ENCODE data around the gene RASAL2.
"Not testable (repeated sequence)": the region's sequence is repeated elsewhere in the genome, so short reads cannot be mapped to it uniquely, and the experiment has no call there.

Gene RASAL2

DNA sequence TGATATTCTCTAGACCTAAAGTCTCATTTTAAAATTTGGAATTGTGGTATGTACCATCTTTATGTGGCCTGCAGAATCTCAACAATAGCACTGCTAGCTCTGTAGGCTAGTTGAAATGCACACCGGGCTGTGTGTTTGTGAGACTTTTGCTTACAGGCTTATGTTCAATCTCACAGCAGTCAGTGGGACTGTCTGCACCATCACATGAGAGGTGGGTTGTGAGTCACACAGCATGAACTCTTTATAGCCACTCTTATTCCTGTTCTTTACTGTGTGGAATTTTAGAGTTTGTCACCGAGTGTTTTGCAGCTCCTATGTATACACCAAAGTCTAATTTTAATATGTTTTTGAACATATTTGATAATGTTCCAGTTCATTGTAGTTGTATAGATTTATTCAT is 74.6 kb downstream of the RASAL2 start:
- DNase-seq = no peak

DNA sequence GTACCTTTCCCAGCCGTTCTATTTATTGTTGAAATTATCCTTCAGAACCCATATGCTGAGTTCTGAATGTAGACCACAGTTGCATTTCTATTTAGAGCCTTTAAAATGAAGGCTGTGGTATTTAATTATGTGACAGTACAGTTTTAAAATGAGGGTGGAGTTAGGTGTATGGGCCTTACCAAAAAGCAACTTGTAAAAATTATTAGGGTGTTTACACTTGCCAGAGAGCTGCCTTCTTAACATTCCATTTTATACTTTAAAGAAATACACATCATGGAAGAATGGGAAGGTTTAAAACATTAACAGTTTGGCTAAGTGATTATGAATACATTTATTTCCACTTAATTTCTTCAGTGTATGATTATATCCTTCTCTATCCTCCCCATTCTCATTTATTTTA is 75.7 kb downstream of the RASAL2 start:
- no peak for DNase-seq

DNA sequence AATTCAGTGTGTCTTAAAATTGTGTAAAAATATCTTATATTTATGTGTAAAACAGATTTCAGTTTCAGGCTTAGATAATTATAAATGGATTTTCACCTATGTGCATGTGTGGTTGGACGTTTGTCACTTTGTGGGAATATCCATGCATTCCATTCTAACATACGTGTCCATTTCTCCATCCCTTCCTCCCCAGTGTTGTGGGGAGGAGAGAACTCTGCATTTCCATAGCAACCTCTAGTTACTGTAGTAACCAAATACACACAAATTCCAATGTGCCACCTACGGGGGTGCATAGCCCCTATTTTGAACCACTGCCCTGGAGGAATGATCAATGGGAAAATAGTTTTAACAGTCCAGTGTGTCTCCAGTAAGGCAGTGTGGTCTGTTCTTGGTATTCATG is 79.0 kb downstream of the RASAL2 start:
- peak; percentile 35 for DNase-seq

DNA sequence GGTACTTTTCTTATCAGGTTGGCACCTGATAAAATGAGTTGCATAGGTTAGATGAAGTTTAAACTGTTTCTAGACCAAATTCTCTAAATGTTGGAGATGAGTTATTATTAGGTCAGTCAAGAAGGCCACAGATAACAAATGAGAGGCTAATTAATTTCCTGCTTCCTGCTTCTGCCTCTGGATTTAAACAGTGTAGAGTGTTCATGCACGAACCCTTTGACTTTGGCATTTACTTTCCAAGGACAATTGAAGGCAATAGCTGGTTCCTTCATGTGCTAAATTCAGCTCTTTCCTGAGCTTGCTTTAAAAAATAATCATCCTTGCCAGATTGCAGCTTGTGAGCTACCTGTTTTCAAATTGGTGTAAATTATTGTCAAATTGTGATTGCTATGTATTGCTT is 80.6 kb downstream of the RASAL2 start:
- no peak for DNase-seq

DNA sequence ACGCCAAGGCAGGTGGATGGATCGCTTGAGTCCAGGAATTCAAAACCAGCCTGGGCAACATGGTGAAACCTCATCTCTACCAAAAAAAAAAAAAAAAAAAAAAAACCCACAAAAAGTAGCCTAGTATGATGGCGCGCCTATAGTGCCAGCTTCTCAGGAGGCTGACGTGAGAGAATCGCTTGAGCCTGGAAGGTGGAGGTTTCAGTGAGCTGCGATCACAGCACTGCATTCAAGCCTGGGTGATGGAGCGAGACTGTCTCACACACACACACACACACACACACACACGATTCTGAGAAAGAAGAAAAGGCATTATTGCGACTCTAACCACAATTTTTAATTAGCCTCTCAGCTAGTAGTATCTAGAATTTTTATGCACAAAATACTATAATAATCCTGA is 86.5 kb downstream of the RASAL2 start:
- no peak for DNase-seq

DNA sequence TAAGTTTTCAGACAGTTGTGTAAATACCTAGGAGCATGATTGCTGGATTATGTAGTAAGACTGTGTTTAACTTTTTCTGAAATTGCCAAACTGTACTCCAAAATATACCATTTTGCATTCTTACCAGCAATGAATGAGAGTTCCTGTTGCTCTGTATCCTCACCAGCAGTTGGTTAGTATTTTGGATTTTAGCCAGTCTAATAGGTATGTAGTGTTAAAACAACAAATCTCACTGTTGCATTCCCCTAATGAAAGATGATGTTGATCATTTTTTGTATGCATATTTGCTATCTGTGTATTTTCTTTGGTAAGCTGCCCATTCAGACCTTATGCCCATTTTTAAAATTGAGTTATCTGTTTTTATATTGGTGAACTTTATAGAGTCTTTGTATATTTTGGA is 89.9 kb downstream of the RASAL2 start:
- no peak for DNase-seq

DNA sequence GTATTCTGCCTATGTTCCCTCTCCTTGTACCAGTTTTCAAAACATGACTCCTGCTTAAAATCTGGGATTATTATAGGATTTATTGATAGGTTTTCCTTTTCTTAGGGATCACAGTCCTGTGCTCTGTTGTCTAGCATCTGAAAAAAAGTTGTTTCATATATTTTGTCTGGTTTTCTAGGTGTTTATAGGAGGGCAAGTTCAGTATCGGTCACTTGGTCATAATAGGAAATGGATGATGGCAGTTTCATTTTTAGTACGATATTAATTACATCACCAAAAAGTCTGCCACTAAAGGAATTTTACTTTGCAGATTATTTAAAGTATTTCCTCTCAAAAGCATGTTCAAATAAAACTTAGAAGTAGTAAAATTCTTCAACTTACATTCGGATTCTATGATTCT is 94.4 kb downstream of the RASAL2 start:
- DNase-seq = no peak

DNA sequence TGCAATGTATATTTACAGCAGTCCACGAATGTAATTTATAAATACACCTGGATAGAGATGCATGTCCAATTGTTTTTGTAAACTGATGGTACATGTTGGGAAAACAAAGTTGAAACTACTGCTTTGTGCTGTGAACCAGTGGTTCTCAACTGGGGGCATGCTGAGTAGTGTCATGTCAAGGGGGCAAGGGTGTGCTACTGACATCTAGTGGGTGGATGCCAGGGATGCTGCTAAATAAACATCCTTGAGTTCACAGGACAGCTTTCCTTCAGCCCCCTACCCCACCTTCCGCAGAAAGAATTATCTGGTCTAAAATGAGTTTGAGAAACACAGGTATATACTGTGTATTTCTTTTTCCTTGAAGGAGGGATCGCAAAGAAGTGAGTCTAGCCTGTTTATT is 95.9 kb downstream of the RASAL2 start:
- no peak for DNase-seq

DNA sequence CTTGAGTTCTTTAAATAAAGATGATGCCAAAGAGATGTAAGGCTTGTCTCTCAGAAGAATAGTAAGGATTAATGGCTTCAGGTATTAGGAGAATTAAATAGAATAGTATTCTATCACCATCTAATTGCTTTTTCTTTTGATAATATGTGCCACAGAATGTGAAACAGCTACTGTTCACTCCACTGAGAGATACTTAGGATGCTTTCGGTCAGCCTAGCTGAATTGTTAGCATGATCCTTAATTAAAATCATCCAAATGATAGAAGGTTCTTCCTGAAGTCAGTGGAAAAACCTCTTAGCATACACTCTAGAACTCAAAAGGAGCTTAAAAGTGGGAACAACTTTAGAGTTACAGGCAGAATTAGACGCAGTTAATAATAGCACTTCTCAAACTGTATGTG is 97.0 kb downstream of the RASAL2 start:
- DNase-seq = no peak

DNA sequence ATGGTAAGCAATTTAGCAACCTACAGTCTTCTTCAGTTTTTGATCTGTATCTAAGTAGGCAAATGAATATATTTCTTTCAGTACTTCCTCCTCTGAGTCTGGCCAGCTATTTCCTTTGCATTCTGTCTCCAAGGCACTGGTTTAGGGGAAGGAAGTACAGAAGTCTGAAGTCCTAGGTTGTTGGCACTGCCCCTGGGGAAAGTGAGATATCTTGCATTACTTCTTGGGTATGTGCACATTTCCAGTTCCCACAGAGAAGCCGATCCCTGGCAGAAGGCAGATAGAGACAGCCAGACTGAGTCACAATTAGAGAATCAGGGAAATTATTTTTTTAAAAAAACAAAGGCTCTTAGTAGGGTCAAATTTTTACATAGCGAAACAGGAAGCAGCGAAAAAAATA is 98.8 kb downstream of the RASAL2 start:
- peak; percentile 52 for DNase-seq

DNA sequence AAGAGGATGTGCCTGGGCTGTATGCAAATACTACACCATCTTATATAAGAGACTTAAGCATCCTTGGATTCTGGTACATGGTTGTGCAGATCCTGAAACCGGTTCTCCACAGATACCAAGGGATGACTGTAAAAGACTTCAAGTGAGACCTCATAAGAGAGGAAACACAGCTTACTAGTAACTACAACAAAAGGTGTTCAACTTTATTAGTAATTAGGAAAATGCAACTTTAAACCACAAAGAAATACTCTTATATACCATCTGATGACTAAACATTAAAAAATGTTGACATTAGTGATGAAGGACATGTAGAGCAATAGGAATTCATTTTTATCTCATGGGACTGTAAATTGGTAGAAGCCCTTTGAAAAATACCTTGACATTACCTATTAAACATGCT is 102.7 kb downstream of the RASAL2 start:
- DNase-seq = peak; percentile 9

DNA sequence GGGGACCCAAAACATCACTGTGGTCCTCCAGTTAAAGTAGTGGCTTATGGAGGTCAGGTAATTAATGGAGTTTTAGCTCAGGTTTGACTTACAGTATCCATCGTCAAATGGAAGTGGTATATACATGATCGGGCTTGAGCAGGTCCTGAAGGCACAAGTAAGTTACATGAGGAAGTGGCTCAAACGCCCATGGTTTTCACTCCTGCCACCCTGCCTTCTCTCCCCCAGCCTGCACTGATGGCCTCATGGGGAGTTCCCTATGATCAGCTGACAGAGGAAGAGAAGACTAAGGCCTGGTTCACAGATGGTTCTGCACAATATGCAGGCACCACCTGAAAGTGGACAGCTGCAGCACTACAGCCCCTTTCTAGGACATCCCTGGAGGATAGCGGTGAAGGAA is 108.2 kb downstream of the RASAL2 start:
- DNase-seq = not testable (repeated sequence)

DNA sequence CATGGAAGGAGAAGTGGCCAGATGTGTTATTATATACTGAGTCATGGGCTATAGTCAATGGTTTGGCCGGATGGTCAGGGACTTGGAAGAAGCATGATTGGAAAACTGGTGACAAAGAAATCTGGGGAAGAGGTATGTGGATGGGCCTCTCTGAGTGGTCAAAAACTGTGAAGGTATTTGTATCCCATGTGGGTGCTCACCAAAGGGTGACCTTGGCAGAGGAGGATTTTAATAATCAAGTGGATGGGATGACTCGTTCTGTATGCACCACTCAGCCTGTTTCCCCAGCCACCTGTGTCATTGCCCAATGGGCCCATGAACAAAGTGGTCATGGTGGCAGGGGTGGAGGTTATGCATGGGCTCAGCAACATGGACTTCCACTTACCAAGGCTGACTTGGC is 108.6 kb downstream of the RASAL2 start:
- DNase-seq = not testable (repeated sequence)

DNA sequence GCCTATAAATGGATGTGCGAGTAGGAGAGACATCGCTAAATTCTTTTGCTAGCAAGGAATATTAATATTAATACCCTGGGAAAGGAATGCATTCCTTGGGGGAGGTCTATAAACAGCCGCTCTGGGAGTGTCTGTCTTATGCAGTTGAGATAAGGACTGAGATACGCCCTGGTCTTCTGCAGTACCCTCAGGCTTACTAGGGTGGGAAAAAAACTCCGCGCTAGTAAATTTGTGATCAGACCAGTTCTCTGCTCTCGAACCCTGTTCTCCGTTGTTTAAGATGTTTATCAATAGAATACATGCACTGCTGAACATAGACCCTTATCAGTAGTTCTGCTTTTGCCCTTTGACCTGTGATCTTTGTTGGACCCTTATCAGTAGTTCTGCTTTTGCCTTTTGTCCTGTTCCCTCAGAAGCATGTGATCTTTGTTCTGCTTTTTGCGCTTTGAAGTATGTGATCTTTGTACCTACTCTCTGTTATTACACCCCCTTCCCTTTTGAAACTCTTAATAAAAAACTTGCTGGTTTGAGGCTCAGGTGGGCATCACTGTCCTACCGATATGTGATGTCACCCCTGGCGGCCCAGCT is 114.5 kb downstream of the RASAL2 start:
- DNase-seq = not testable (repeated sequence)

DNA sequence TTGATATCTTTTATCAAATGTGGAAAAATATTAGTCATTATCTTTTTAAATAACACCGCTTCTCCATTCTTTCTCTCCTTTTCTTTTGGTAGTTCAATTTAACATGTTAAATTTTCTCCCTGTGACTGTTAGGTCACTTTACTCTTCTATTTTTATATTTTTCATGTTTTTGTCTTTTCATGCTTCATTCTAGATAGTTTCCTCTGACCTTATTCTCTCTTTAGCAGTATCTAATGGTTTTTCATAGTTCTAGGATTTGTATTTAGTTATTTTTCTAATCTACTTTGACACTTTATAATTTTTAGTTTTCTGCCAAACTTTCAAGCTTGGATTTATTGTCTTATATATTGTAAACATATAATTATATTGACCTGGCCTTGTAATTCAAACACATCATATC is 116.0 kb downstream of the RASAL2 start:
- no peak for DNase-seq

DNA sequence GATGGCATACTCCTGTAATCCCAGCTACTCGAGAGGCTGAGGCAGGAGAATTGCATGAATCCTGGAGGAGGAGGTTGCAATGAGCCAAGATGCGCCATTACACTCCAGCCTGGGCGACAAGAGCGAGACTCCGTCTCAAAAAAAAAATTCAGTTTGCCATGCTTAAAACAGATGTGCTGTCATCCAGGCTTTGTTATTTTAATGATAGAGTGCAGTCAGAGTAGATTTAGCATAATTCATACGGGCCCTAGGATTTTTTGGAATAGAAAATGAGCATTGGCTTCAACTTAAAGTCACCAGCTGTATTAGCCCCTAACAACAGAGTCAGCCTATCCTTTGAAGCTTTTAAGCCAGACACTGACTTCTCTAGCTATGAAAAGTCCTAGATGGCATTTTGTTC is 124.6 kb downstream of the RASAL2 start:
- DNase-seq = no peak

DNA sequence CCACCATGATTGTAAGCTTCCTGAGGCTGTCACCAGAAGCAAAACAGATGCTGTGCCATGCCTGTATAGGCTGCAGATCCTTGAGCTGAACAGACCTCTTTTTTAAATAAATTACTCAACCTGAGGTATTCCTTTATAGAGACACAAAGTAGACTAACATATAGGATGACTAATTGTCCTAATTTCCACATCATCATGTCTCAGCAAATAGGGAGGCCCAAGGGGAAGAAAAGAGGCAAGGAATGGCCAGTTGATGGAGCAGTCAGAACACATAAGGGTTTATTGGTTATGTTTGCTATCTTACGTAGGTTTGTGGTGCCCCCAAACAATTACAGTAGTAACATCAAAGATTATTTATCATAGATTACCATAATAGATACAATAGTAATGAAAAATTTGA is 126.2 kb downstream of the RASAL2 start:
- no peak for DNase-seq

DNA sequence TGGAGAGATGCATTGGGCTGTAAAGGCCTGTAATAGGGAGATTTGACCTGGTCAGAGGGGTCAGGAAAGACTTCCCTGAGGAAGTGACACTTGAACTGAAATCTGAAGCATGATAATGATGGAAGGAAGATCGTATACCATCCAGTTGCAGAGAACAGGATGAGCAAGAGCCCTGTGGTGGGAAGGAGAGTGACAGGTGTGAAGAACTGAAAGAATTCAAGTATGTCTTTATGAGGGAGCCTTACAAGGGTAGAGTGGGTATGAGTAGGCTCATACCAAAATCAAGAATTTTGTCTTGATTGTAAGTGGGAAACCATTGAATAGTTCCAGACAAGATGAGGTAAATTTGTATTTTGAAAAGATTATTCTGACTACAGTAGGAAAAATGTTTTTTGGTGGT is 129.4 kb downstream of the RASAL2 start:
- DNase-seq = no peak

DNA sequence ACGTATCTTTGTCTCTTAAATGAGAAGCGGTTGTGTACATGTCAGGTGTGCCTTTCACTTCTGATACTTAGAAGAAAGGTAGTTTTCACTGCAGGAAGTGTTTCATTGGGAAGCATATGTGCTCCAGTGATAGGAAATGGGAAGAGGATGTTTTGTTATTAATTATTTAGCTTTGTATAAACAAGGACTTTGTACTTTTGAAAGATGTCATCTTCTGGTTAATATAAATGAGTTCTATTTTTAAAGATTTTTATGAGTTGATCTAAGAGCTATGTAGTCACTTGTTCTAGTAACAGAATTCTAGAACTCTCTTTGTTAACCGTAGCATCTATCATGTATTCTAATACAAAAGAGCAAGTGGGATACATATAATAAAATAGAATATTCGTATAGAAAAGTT is 130.5 kb downstream of the RASAL2 start:
- no peak for DNase-seq

DNA sequence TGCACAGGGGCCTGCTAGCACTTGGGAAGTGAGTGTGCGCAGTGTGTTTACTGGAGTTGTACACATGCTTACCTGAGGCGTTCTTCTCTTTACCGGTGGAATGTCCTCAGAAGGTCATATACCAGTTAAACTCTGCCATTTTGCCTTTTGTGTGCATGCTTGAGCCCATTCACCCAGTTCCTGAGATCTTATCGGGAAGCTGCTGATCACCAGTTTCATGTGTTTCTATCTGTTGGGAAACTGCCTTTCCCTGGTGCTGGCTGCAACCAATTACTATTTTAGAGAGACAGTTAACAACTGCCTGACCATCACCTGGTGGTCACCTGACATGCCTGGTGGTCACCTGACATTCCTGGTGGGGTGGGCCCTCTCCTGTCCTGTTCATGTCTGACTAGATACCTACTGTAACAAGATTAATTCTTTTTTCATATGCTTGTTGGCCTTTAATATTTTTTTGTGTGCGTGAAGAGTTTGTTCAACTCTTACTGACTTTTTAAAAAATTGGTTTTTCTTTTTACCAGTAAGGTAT is 137.0 kb downstream of the RASAL2 start:
- no peak for DNase-seq

DNA sequence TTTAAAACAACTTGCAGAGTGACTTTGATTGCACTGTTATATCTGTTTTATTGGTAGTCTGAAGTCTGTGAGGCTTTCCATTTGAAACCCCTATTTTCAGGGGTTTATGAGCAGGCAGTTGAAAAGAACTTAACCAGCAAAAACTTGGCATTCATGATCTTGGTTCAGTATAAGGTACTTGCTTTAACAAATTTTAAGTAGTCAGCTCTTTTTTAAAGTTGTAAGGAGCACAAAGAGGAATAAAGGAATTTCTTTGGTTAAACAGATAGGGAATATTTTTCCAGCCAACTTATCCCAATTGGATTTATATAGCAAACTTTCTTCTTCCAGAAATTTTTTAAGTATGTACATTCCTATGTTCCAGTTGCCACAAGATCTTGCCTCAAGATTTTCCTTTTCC is 138.2 kb downstream of the RASAL2 start:
- no peak for DNase-seq

DNA sequence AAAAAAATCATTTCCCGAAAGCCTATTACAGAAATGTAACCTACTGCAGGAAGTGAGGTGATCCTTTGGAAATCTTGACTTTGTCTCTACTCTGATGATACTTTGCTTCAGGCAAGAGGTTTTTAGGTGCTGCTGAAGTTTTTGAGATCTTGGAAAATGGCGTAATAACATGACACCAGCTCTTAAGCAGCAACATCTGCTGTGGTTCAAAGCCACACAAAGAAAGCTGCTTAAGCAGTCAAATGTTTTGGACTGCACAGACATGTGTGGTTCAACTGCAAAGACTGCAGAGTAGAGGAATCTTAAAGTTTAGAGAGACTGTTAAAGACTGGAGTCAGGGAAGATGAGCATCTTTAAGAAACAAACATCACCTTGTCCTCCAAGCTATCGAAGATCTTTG is 139.0 kb downstream of the RASAL2 start:
- DNase-seq = no peak

DNA sequence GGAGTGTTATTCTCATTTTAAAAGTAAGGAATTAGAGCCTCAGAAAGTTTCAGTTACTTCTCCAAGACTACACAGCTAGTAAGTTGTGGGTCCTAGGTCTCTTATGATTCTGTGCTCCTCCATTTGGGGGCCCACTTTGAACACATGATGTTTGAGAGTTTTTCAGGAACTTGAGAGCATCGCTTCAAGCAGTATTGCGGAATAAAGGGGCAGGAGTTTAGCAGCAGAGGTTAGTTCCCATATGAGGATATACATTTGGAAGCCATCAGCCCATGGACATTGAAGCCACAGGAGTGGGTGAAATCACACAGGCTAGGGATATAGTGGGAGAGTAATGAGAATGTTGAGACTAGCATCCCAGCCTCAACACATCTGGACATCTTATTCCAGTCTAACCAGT is 143.2 kb downstream of the RASAL2 start:
- no peak for DNase-seq

DNA sequence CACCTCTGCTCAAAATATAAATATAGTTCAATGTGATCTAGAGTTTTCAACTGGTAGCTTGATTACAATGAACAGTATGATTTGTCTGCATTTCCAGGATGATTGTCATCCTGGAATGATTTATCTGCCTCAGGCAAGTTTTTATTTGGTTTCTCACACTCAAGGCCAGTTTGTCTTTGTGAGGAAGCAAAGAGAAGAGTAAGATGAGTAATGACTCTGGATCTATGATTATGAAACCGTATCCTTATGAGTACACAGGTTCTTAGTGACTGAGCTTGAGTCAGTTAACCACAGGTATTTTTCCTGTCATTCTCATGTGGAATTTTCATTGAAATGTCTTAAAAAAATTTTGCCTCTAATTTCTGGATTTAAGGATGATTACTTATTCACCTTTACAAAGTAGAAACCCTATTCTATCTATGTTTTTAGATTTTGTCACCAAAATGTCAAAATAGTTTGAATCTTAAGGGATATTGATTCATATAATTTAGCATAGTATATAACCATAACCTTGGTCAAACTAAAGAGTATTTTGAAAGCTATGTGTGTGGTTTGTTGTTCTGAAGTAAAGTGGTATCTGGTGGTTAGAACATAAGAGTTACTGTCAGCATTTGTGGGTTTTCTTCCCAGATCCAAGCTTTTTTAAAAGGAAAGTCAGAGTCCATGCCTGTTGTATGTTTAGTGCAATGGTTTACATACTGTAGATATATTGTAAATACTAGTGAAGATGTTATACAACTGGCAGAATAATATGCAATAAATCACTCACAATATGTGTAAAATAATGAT is 145.0 kb downstream of the RASAL2 start:
- DNase-seq = peak; percentile 99

DNA sequence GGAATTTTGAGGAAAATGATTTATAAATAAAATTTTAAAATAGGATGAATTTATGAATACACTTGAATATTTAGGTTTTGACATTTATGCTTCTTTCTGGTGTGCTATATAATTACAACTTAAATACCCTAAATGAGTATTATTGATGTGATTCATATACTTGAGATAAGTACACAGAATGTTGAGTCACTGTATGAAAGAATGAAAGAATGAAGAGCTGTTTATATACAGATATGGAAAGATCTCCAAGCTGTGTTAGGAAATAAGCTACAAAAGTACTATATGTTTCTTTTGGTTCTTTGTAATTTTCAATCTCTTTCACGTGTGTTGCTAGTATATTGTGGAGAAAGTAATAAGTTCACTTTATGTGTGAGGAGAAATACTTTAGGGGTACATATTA is 147.2 kb downstream of the RASAL2 start:
- no peak for DNase-seq

All from kidney glomerular epithelial cell (primary cell).